A549 treated with AZD9567 at 1 μM for 4 hours (cell line): ENCODE data around the gene R3HDM1. TPM values are rescaled to one million over a fixed set of nuclear protein-coding genes. Genes with fewer than 3 reads are reported as not detected.

Experiments used
- total RNA-seq: library from RNA; stranded (reverse); fragments of 200-300 nt; extraction: Qiagen RNA extraction; gene quantifications from 5 replicates; pipeline ENCODE4 v1.2.3, GENCODE V29; 2022; ENCODE audit not compliant: insufficient read depth

R3HDM1 gene
- total RNA-seq: 22.7 to 29.5 TPM (median 24.6 TPM) in 5 replicates

GRCh38 chr2:135531231-135532197, at the start of gene R3HDM1:
R3HDM1 (plus strand) TSS chr2:135531484; CDS start chr2:135604846, 73,362 bp downstream.

GRCh38 chr2:135530313-135531230, 712 bp upstream of the R3HDM1 start, which contains the start of gene ZRANB3:
ZRANB3 (minus strand) TSS chr2:135531218.

GRCh38 chr2:135741395-135742324, 210.4 kb downstream of the R3HDM1 start, which contains the start of gene UBXN4:
UBXN4 (plus strand) TSS chr2:135741855; CDS start chr2:135741930, 75 bp downstream.

Other genes with a start within 250 kb of the R3HDM1 start
- 5.1 to 11.1 TPM (median 6.5 TPM) in 5 replicates for gene ZRANB3, start 266 bp upstream of the R3HDM1 start, total RNA-seq
- 31.5 to 49.8 TPM (median 43.2 TPM) in 5 replicates for gene UBXN4, start 210.4 kb downstream of the R3HDM1 start, total RNA-seq